ENCODE measurements around the gene SUGCT.

SUGCT gene

GRCh38 chr7:40612298-40612697 lies 477.5 kb downstream of the SUGCT start:
- Histone ChIP-seq H3K27ac (replicated peaks) (no peak overlapping the region), H3K27me3 (ENCODE audit: insufficient read depth, poor library complexity, severe bottlenecking) (no peaks in the 10 kb centered on the region), H3K4me3 (replicated peaks; ENCODE audit: insufficient read depth, low read length) (no peak overlapping the region)
- no peak for DNase-seq (ENCODE audit: low read depth in 1 of 2, low spot score in 1 of 2)
- TF ChIP-seq POLR2AphosphoS5 (IDR thresholded peaks at IDR 0.05; ENCODE audit: low read depth) (no peak), SPI1 (IDR thresholded peaks at IDR 0.05; ENCODE audit: borderline replicate concordance, low read depth) (no peak), REST (IDR thresholded peaks at IDR 0.05; ENCODE audit: insufficient replicate concordance, low read depth) (no peak), CTCF (IDR thresholded peaks at IDR 0.05; ENCODE audit: insufficient read depth, low read length) (no peak), GABPA (IDR thresholded peaks at IDR 0.05; ENCODE audit: low read depth) (no peak)

- H3K4me3 ChIP-seq (replicated peaks; ENCODE audit: insufficient read depth, low read length): no peak overlapping the region
- no peak overlapping the region for H3K27ac ChIP-seq (replicated peaks)
- no peaks in the 10 kb centered on the region for H3K27me3 ChIP-seq (ENCODE audit: insufficient read depth, poor library complexity, severe bottlenecking)
- TF ChIP-seq GABPA (IDR thresholded peaks at IDR 0.05; ENCODE audit: low read depth) (no peak), REST (IDR thresholded peaks at IDR 0.05; ENCODE audit: insufficient replicate concordance, low read depth) (no peak)
- DNase-seq (ENCODE audit: low read depth in 1 of 2, low spot score in 1 of 2): no peak
Measured at GRCh38 chr7:40619647-40620046, 484.8 kb downstream of the SUGCT start.

- DNase-seq (ENCODE audit: low read depth in 1 of 2, low spot score in 1 of 2): no peak
- TF ChIP-seq SPI1 (IDR thresholded peaks at IDR 0.05; ENCODE audit: borderline replicate concordance, low read depth) (no peak), REST (IDR thresholded peaks at IDR 0.05; ENCODE audit: insufficient replicate concordance, low read depth) (no peak), GABPA (IDR thresholded peaks at IDR 0.05; ENCODE audit: low read depth) (no peak)
- H3K27me3 ChIP-seq (ENCODE audit: insufficient read depth, poor library complexity, severe bottlenecking): no peaks in the 10 kb centered on the region
- no peak overlapping the region for H3K27ac ChIP-seq (replicated peaks)
- H3K4me3 ChIP-seq (replicated peaks; ENCODE audit: insufficient read depth, low read length): no peak overlapping the region
Measured at GRCh38 chr7:40621592-40621998, 486.8 kb downstream of the SUGCT start.

GRCh38 chr7:40622941-40623501 lies 488.2 kb downstream of the SUGCT start:
- no peak for DNase-seq (ENCODE audit: low read depth in 1 of 2, low spot score in 1 of 2)
- no peaks in the 10 kb centered on the region for H3K27me3 ChIP-seq (ENCODE audit: insufficient read depth, poor library complexity, severe bottlenecking)
- H3K27ac ChIP-seq (replicated peaks): no peak overlapping the region
- TF ChIP-seq REST (IDR thresholded peaks at IDR 0.05; ENCODE audit: insufficient replicate concordance, low read depth) (no peak), CTCF (IDR thresholded peaks at IDR 0.05; ENCODE audit: insufficient read depth, low read length) (no peak), SPI1 (IDR thresholded peaks at IDR 0.05; ENCODE audit: borderline replicate concordance, low read depth) (no peak), POLR2AphosphoS5 (IDR thresholded peaks at IDR 0.05; ENCODE audit: low read depth) (no peak), GABPA (IDR thresholded peaks at IDR 0.05; ENCODE audit: low read depth) (no peak)
- no peak overlapping the region for H3K4me3 ChIP-seq (replicated peaks; ENCODE audit: insufficient read depth, low read length)
